Measurements from ENCODE around the gene WFDC9. TPM values are rescaled to one million over a fixed set of nuclear protein-coding genes. Genes with fewer than 3 reads are reported as not detected.

The WFDC9 gene
- total and polyA plus RNA-seq, 2 of the 8 experiments (the other 6 are each of a cell fraction or from before 2014, with no cell fraction given), result not detected

GRCh38 chr20:45679650-45680049 is 48.6 kb upstream of the WFDC9 start (continued):
- TF ChIP-seq CHD7 (IDR thresholded peaks at IDR 0.05; ENCODE audit: insufficient replicate concordance, low read length) (no peak), SP4 (IDR thresholded peaks at IDR 0.05; ENCODE audit: low read length) (no peak), EZH2 (IDR thresholded peaks at IDR 0.05; ENCODE audit: low read depth, low read length, severe bottlenecking) (no peak), SUZ12 (IDR thresholded peaks at IDR 0.05; ENCODE audit: low read length) (no peak), ATF2 (IDR thresholded peaks at IDR 0.05; ENCODE audit: low read length) (no peak), JUN (IDR thresholded peaks at IDR 0.05; ENCODE audit: low read depth, low read length) (no peak), CHD1 (IDR thresholded peaks at IDR 0.05; ENCODE audit: low read depth, low read length) (no peak), NRF1 (IDR thresholded peaks at IDR 0.05; ENCODE audit: low read depth, low read length) (no peak), KDM4A (IDR thresholded peaks at IDR 0.05; ENCODE audit: low read depth, low read length, severe bottlenecking) (no peak), ZNF274 (IDR thresholded peaks at IDR 0.05; ENCODE audit: borderline replicate concordance, extremely low read depth, low read length) (no peak)
